Uterus (tissue), 2 donors: ENCODE measurements around the gene LEMD1.

ENCODE experiments used
- POLR2A ChIP-seq, 2 donors: fragments of 450-650 bp; IDR thresholded peaks; one replicate each; pipeline ENCODE4 v1.6.1; 2016; ENCODE audit warnings: antibody characterized with exemption in 2 of 2, mild to moderate bottlenecking in 1 of 2, moderate library complexity in 1 of 2
- TF ChIP-seq, protein P1 (sequence below), 4 experiments: fragments of 200-600 bp in 2 of 4; fragments of 450-650 bp in 2 of 4; sonication (generic) in 2 of 4; IDR thresholded peaks; one replicate each; pipeline ENCODE4 v1.5.1; 2016 to 2019; ENCODE audit warnings: antibody characterized with exemption in 4 of 4, mild to moderate bottlenecking in 2 of 4, moderate library complexity in 1 of 4

DNA sequence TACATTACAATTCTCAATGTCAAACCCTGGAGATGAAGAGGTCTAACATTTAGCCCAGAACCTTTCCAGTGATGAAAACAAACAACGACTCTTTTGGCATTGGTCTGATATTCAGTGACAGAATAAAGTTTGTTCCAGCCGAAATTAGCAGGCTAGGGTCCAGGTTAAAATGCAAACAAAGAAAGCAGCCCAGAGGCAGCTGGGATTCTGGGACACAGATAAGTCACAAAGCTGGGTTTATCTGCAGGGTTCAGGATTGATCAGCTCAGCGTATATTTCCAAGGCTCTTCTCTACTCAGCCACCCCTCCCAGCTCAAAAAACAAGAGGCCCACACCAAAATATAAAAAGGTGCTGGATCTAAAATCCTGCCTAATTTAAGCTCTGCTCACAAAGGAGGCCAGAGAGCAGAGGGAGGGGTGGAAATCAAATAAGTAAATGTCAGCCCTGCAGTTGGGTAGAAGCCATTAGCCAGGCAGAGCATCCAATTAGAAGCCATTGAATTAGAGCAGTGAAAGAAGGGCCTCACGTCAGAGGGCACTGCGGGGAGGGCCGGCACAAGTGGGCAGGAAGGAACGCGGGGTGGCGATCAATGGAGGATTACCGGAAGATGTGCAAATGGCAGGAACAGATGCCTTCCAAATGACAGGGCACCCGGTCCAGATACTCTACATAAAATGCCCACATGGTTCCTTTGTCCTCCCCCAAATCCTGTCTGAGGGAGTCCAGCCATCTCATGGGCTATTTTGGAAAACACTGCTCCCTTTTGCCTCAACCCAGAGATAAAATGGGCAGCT lies 61.9 kb downstream of the LEMD1 start:
- TF ChIP-seq, protein P1, sequence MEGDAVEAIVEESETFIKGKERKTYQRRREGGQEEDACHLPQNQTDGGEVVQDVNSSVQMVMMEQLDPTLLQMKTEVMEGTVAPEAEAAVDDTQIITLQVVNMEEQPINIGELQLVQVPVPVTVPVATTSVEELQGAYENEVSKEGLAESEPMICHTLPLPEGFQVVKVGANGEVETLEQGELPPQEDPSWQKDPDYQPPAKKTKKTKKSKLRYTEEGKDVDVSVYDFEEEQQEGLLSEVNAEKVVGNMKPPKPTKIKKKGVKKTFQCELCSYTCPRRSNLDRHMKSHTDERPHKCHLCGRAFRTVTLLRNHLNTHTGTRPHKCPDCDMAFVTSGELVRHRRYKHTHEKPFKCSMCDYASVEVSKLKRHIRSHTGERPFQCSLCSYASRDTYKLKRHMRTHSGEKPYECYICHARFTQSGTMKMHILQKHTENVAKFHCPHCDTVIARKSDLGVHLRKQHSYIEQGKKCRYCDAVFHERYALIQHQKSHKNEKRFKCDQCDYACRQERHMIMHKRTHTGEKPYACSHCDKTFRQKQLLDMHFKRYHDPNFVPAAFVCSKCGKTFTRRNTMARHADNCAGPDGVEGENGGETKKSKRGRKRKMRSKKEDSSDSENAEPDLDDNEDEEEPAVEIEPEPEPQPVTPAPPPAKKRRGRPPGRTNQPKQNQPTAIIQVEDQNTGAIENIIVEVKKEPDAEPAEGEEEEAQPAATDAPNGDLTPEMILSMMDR (IDR thresholded peaks at IDR 0.05) = no peak
- no peak for TF ChIP-seq POLR2A (IDR thresholded peaks at IDR 0.05)
